GM18507 (cell line): ENCODE measurements around the gene DGCR2.
"Not testable (repeated sequence)": the region's sequence is repeated elsewhere in the genome, so short reads cannot be mapped to it uniquely, and the experiment has no call there.

Experiments
- DNase-seq: peaks from one replicate; pipeline ENCODE4 v3.0.0; 2011; ENCODE audit warnings: low read depth; ENCODE audit not compliant: insufficient read length; ENCODE audit errors: extremely low spot score
- FAIRE-seq: peaks from 2 replicates; lab custom pipeline; 2011; peaks lifted over from hg19 to GRCh38; lab: Jason Lieb, UNC

The DGCR2 gene

DNA sequence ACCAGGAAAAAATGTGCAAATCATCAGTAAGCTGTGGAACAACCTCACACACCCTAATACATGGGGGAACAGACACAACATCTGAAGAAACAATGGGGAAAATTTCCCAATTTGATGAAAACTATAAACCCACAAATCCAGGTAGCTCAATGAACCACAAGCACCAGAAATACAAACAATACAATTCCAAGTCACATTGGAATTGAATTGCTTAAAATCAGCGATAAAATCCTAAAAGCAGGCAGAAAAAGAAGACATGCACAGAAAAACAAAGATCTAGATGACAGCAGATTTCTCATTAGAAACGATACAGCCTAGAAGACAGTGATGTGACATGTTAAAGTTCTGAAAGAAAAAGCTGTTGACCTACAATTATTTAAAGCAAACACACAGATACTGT, 32.0 kb downstream of the DGCR2 start:
- FAIRE-seq (no peak), DNase-seq (no peak)

DNA sequence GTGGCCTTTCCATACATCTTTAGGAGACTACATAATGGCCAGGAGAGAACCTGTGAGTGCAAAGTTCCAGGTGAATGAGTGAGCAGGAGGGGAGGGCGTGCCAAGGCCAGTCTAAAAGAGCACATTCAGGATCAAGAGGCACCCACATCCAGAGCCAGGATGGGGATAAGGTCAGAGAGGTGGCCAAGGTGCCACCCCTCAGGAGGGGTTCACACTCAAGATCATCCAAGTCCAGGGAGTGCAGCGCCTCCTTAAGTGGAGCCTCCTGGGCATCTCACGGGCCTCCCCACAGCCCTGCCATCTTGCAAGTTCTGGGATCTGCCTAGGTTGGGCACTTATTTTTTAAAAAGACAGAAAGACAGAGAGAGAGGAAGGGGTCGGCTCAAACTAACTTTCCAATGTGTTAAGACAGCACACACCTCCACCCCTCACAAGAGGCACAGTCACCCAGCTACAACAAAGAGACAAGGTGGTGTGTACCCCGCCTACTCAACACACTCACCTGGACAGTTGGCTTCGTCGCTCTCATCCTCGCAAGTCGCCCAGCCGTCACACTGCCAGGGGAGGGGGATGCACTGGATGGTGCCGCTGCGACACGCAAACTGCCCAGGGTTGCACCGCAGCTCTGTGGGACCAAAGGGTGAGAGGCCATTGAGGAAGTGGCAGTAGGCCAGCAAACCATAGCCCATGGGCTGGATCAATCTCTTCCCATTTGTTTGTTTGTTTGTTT, 33.2 kb downstream of the DGCR2 start:
- DNase-seq = no peak
- FAIRE-seq = no peak

DNA sequence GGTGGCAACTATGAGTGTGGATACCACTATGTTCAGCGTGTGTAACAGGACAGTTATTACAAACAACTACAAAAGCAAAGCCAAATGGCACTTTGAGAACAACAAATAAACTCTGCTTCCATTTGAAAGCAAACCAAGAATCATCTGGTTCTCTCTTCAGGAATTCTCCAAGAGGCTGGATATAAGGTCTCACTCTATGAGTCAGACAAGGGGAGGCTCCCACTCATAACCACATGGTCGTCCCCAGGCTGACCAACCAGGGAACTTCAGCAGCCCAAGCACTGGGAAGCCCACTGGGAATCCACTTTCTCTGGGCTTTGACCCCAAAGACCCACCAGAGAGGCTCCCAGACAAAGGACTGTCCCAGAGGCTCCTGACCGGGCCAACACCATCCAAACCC, 35.3 kb downstream of the DGCR2 start:
- FAIRE-seq = no peak
- DNase-seq = no peak

DNA sequence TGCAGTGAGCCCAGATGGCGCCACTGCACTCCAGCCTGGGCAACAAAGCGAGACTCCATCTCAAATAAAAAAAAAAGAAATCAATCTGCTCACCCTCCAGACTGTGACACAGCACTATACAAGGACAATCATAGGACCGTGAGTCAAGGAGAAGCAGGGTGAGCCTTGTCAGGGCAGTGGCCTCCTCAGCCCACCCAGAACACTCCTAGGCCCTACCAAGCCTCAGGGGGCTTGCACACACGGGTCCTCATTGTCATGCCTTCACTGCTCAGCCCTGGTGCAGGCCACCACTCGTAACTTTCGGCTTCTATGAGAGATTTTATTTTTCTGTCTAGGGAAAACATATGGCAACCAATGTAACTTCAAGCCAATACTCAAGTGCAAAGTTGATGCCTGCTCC, 35.8 kb downstream of the DGCR2 start:
- DNase-seq (no peak), FAIRE-seq (no peak)

DNA sequence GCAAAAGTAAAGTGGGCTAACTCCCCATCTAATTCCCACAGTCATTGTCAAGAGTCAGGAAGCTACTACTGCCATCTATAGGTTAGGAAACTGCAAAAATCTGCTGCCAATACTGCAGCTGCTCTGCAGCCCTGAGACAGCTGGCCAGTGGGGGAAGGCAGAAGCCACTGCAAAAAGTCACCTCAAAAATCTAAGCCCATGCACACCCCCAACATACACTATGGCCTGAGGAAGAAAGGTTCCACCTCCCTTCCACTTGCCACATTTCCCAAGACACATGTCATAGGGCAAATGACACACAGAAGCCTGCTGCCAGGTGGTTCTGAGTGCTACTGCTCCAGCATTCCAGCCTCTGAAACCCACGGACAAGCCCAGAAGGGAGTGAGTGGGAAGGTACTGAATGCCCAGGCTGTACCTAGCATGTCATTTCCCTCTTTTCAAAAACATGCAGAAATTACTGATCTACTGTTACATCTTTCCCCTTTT, 36.9 kb downstream of the DGCR2 start:
- no peak for DNase-seq
- FAIRE-seq = no peak

DNA sequence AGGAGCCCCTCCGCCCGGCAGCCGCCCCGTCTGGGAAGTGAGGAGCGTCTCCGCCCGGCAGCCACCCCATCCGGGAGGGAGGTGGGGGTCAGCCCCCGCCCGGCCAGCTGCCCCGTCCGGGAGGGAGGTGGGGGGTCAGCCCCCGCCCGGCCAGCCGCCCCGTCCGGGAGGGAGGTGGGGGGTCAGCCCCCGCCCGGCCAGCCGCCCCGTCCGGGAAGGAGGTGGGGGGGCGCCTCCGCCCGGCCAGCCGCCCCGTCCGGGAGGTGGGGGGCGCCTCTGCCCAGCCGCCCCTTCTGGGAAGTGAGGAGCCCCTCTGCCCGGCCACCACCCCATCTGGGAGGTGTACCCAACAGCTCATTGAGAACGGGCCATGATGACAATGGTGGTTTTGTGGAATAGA, 37.6 kb downstream of the DGCR2 start:
- FAIRE-seq, DNase-seq: not testable (repeated sequence)

DNA sequence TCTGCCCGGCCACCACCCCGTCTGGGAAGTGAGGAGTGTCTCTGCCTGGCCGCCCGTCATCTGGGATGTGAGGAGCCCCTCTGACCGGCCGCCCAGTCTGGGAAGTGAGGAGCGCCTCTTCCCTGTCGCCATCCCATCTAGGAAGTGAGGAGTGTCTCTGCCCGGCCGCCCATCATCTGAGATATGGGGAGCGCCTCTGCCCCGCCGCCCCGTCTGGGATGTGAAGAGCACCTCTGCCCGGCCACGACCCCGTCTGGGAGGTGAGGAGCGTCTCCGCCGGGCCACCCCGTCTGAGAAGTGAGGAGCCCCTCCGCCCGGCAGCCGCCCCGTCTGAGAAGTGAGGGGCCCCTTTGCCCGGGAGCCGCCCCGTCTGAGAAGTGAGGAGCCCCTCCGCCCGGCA, 38.1 kb downstream of the DGCR2 start:
- not testable (repeated sequence) for FAIRE-seq, DNase-seq

DNA sequence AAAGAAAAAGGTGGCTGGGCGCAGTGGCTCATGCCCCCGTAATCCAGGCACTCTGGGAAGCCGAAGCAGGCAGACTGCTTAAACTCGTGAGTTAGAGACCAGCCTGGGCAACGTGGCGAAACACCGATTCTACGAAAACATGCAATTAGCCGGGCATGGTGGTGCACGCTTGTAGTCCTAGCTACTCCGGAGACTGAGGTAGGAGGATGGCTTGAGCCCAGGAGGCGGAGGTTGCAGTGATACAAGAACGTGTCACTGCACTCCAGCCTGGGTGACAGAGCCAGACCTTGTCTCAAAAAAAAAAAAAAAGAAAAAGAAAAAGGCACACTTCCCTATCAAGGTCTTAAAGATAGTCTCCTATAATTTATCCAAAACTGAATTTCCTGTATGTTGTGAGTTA, 39.4 kb downstream of the DGCR2 start:
- no peak for FAIRE-seq
- DNase-seq = no peak

DNA sequence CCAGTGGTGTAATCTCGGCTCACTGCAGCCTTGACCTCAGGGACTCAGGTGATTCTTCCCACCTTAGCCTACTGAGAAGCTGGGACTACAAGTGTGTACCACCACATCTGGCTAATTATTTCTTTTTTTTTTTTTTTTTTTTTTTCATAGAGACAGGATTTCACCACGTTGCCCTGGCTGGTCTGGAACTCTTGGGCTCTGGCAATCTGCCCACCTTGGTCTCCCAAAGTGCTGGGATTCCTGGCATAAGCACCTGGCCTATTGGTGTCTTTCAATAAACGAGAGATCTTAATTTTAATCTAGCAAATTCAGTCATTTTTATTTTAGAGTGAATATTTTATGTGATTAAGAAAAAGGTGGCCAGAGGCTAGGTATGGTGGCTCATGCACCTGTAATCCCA, 40.1 kb downstream of the DGCR2 start:
- no peak for FAIRE-seq
- DNase-seq = no peak

DNA sequence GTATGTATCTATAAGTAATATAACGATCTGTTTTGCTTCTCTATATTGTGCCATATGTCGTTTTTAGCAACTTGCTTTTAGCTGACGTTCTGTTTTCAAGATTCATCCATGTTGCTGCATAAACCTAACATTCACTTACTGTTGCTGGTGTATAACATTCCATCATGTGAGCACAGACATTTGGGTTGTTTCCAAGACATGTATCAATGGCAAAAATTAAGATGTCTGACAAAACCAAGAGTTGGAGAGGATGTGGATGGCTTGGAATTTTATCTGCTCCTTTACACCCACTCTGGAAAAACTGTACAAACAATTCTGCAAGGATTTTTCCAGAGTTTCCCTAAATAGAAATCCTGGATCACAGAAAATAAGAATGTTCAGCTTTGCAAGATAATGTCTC, 40.9 kb downstream of the DGCR2 start:
- DNase-seq (no peak), FAIRE-seq (no peak)

DNA sequence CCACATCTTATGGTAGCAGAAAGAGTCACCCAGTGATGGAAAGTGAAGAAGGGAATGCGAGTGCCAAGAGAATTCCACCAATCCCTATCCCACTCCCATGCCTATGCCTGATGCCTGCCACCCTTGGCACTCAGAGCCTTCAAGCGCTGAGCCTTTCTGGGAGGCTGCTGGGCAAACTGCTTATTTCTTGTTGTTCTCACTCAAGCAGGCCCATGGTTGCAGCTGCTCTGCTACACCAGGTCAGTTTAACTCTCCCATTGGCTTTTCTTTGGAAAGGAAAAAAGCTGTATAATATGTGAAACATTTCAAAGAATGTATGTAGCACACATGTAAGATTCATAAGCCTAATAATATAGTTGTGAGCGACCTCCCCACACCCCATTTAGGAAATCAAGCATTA, 41.4 kb downstream of the DGCR2 start:
- FAIRE-seq (no peak), DNase-seq (no peak)

DNA sequence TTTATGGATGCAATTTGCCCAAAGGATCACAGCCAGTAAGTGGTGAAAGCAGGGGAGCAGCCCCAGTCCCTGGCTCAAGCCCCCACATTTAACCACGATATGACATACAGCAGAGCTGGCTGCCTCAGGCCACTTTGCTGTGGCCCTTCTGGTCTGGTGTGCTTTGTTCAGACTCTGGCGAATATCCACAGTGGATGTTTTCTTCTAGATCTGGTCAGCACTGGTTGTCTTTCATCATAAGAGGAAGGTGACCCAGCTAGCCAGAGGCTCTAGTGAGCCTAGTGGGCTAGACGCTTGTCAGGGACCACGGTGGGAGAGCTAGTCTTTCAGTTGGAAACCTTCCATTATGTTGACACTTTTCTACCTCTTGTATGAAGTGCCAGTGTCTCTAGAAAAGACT, 42.5 kb downstream of the DGCR2 start:
- FAIRE-seq = no peak
- no peak for DNase-seq

DNA sequence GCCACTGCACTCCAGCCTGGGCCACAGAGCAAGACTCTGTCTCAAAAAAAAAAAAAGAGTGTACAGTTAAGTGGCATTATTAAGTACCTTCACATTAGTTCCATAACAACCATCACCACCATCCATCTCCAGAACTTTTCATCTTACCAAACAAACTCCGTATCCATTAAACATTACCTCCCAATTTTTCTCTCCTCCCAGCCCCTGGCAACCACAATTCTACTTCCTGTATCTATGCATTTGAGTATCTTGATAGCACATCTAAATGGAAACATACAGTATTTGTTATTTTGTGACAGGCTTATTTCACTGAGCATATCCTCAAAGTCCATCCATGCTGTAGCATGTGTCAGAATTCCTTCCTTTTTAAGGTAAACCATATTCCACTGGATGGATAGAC, 46.8 kb downstream of the DGCR2 start:
- no peak for FAIRE-seq
- no peak for DNase-seq

DNA sequence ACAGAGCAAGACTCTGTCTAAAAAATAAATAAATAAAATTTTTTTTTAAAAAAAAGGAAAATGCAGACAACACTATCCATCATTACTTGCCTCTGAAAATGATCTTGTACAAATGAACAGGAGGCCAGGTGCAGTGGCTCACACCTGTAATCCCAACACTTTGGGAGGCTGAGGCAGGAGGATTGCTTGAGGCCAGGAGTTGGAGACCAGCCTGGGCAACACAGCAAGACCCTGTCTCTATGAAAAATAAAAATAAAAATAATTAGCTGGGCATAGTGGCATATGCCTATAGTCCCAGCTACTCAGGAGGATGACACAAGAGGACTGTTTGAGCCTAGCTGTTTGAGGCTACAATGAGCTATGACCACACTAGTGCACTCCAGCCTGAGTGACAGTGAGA, 49.4 kb downstream of the DGCR2 start:
- not testable (repeated sequence) for FAIRE-seq, DNase-seq

DNA sequence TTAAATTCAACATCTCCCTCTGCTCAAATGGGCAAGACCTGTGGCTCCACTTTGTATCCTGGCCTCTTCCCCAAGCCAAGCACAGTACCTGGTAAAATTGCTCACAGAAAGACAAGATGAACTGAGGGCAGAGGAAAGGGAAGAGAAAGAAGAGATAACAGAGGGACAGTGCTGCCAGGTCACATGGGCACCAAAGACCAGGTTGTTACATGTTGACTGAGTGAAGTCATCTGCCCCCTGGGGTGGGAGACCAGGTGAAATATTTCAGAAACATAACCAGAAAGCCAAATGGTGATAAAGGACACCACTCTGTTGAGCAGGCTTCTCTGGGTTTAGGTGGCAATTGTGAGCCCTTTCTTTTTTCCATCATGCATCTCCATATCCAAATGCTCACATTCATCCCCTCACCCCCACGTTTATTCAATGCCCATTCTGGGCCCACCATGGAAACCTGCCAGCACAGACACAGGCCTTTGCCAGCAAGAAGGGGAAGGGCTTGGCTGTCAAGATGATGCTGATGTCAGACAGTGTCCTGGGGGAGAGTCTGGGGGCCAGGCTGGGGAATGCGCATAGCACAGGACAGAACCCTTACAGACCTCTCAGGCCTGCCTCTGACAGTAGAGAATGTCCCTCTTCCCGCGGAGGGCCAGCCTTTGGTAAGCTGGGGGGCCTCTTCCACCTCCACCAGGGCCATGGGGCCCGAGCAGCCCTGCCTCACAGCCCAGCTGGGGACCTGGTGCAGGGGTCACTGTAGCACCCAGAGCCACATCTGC, 51.6 kb downstream of the DGCR2 start:
- FAIRE-seq (no peak), DNase-seq (no peak)

DNA sequence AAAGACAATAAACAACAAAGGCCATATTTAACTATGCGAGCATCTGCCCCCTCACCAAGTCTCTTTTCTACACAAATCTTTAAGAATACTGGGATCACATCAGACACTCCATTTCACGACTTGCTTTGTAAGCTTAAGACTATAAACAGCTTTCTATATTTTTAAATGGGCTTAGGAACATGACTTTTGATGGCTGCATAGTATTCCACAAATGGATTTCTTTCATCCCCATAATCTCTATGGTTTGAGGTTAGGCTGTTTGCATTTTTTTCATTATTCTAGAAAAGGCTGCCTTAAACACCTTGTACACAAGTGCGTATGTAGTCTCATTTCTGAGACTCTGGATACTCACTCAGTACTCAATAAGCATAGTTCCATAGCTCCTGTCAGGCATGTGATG, 52.8 kb downstream of the DGCR2 start:
- FAIRE-seq (no peak), DNase-seq (no peak)

DNA sequence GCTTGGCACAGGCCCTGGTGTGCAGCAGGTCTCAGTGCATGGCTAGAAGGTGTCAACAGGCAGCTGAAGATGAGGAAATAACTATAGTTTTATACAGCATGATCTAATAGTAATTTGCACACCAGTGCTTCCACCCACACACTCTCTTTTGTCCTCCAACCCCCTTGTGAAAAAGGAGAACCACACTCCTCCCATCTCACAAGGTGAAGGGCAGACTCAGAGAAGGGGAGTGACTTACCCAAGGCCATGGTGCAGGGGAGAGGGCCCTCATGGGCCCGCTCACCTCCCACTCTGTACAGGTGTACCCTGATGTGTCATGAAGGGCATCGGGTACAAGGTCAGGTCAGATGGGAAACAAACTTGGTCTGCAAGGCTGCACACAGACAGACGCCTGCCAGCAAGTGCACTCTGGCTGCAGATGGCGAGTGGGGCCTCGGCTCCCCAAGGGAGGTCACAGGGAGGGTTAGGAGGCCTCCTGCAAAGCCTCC, 53.4 kb downstream of the DGCR2 start:
- DNase-seq = no peak
- FAIRE-seq = no peak

DNA sequence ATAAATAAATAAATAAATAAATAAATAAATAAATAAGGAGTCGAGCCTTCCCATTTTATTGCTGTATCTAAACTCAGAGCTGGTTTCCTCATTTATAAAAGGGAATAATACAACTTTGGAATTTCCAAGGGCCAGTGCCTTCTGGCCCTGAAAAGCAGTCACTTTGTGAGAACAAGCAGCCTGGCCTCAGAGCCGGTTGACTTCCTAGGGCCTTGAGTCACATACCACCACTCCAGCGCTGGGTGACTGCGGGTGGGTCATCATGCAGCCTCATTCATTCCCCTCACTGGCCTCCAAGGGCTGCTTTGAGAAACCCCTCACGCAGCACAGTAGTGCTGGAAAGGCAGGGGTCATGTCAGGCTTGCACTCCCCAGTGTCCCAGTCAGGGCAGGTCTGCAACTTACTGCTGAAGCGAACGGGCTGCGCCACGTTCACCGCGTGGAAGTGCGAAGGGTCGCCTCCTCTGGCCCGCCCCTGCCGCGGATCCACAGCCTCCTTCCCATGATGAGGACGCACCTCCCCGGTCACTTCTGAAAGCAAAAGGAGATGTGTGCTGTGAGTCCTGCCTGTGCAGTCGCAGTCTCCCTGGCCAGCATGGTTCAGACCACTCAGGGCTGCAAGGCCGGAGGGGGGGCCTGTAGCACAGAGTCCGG, 54.4 kb downstream of the DGCR2 start:
- FAIRE-seq (no peak), DNase-seq (no peak)

DNA sequence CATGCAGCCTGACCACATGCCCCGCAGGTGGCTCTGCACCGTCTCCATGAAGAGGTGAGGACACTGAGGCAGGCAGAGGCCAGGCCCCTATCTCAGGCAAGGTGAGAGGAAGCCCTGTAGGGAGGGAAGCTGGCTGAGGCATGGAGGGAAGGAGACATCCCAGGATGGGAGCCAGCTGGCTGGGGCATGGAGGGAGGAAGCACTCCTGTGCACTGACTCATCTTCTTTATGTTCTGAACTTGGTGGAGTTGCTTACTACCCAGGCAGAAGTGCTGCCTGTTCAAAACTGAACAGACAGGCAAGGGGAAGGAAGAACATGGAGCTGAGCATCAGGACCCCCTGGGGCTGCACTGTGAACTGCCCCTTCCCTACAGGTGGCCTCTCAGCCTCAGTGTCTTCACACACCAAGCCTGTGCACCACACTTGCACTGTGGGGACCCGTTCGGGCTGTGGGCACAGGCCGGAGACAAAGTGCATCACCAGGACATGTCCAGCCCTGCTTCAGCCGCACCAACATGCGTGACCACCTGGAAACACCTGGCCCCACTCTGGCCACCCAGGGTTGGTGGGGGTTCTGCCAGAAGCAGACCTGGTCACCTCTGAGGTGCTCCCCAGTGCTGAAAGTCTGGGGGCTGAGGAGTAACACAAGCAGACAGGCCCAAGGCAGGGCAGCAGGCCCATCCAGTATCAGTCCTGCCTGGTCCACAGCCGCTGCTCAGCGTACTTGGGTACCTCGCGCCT, 55.5 kb downstream of the DGCR2 start:
- DNase-seq (no peak), FAIRE-seq (no peak)

DNA sequence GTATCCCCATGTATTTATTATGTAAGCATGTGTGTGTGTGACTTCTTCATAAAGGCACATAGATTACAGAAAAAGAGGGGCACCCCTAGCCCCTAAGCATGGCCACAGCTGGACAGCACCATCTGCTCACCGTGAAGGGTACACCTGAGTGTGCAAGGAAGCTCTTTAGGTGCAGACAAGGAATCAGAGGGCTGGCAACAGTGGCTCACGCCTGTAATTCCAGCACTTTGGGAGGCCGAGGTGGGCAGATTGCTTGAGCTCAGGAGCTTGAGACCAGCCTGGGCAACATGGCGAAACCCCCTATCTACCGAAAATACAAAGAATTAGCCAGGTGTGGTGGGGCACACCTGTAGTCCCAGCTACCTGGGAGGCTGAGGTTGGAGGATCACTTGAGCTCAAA, 56.3 kb downstream of the DGCR2 start:
- DNase-seq (no peak), FAIRE-seq (no peak)
